Hepatocyte (in vitro differentiated cells): ENCODE data around the gene BHLHE23. TPM values are rescaled to one million over a fixed set of nuclear protein-coding genes. Genes with fewer than 3 reads are reported as not detected.

Experiments used
- DNase-seq: peaks from one replicate; pipeline ENCODE4 v3.0.0-alpha.2; 2016; ENCODE audit warnings: low spot score
- H2AFZ ChIP-seq: fragments of 200-600 bp; sonication (generic); 2 replicates; pipeline ENCODE4 v1.6.0; 2016; ENCODE audit warnings: antibody characterized with exemption, mild to moderate bottlenecking
- H3K27ac ChIP-seq: fragments of 200-600 bp; sonication (generic); 2 replicates; pipeline ENCODE4 v1.5.1; 2016; ENCODE audit warnings: mild to moderate bottlenecking
- H3K27me3 ChIP-seq: fragments of 200-600 bp; sonication (generic); 2 replicates; pipeline ENCODE4 v1.6.1; 2016
- H3K36me3 ChIP-seq: fragments of 200-600 bp; sonication (generic); replicated peaks from 2 replicates; pipeline ENCODE4 v1.5.1; 2016; ENCODE audit warnings: low read depth; ENCODE audit not compliant: insufficient read depth
- H3K4me1 ChIP-seq: fragments of 200-600 bp; sonication (generic); 2 replicates; pipeline ENCODE4 v1.5.1; 2016; ENCODE audit warnings: mild to moderate bottlenecking, moderate library complexity; ENCODE audit not compliant: insufficient read depth
- H3K4me2 ChIP-seq: fragments of 200-600 bp; sonication (generic); 2 replicates; pipeline ENCODE4 v1.6.0; 2016
- H3K4me3 ChIP-seq: fragments of 200-600 bp; sonication (generic); 2 replicates; pipeline ENCODE4 v1.5.1; 2016; ENCODE audit warnings: mild to moderate bottlenecking
- H3K79me2 ChIP-seq: fragments of 200-600 bp; sonication (generic); 2 replicates; pipeline ENCODE4 v1.6.0; 2017; ENCODE audit warnings: mild to moderate bottlenecking
- H3K9me2 ChIP-seq: fragments of 200-600 bp; sonication (generic); replicated peaks from 2 replicates; pipeline ENCODE4 v1.6.0; 2017; ENCODE audit warnings: mild to moderate bottlenecking; ENCODE audit not compliant: insufficient read depth
- H3K9me3 ChIP-seq: fragments of 200-600 bp; sonication (generic); 2 replicates; pipeline ENCODE4 v1.5.1; 2016; ENCODE audit warnings: low read depth, mild to moderate bottlenecking
- H4K20me1 ChIP-seq: fragments of 200-600 bp; sonication (generic); 2 replicates; pipeline ENCODE4 v1.6.0; 2016; ENCODE audit warnings: mild to moderate bottlenecking; ENCODE audit not compliant: insufficient read depth, poor library complexity, severe bottlenecking
- CTCF ChIP-seq: fragments of 200-600 bp; sonication (generic); IDR thresholded peaks from 2 replicates; pipeline ENCODE4 v1.5.1; 2016; ENCODE audit warnings: antibody characterized with exemption, mild to moderate bottlenecking; ENCODE audit not compliant: poor library complexity
- EZH2 ChIP-seq: fragments of 200-600 bp; sonication (generic); IDR thresholded peaks from 2 replicates; pipeline ENCODE4 v1.6.1; 2016; ENCODE audit warnings: antibody characterized with exemption, mild to moderate bottlenecking, borderline replicate concordance
- EZH2phosphoT487 ChIP-seq: fragments of 200-600 bp; sonication (generic); IDR thresholded peaks from one replicate; pipeline ENCODE4 v1.6.1; 2018; ENCODE audit warnings: antibody characterized with exemption, mild to moderate bottlenecking, low read depth, moderate library complexity; ENCODE audit not compliant: unreplicated experiment, severe bottlenecking
- WGBS: methylation state at CpG from one replicate; pipeline ENCODE4 v1.1.6; 2016; ENCODE audit warnings: low lambda C conversion rate; ENCODE audit errors: missing lambda C conversion rate; 5-methylcytosine and 5-hydroxymethylcytosine counted together
- polyA plus RNA-seq: library from polyadenylated mRNA; unstranded; fragments of >200 nt; fragmentation: Nextera tagmentation; extraction: Ambion mirVana; gene quantifications from 2 replicates; pipeline ENCODE4 v1.2.1, GENCODE V29; 2016
- total RNA-seq: library from RNA; depleted of rRNA; stranded (reverse); fragments of >200 nt; gene quantifications from 2 replicates; pipeline ENCODE4 v1.2.3, GENCODE V29; 2014

The BHLHE23 gene
- total and polyA plus RNA-seq, 2 experiments from 2014 or later = not detected

- H3K27me3 ChIP-seq = peaks cover 14% of the 10 kb centered on the region
- no peaks in the 10 kb centered on the region for H3K9me2 ChIP-seq
- H3K79me2 ChIP-seq = no peaks in the 10 kb centered on the region
- no peaks in the 10 kb centered on the region for H4K20me1 ChIP-seq
- no peak overlapping the region for H3K27ac ChIP-seq
- no peaks in the 10 kb centered on the region for H3K9me3 ChIP-seq
- H3K4me3 ChIP-seq = no peak overlapping the region
- DNase-seq = no peak
- no peak overlapping the region for H3K4me2 ChIP-seq
- H3K36me3 ChIP-seq = no peaks in the 10 kb centered on the region
- no peak overlapping the region for H2AFZ ChIP-seq
- H3K4me1 ChIP-seq = no peaks in the 10 kb centered on the region
- 81% methylated on average over 11 of the region's 11 CpGs for WGBS
- TF ChIP-seq EZH2 = no peak
- no peak for TF ChIP-seq EZH2phosphoT487
- no peak for TF ChIP-seq CTCF
These were observed 17.6 kb downstream of the BHLHE23 start for GRCh38 chr20:62989201-62989601.

GRCh38 chr20:62987114-62987513 lies 19.6 kb downstream of the BHLHE23 start:
- Histone ChIP-seq H3K9me3 (no peaks in the 10 kb centered on the region), H4K20me1 (no peaks in the 10 kb centered on the region), H3K27ac (no peak overlapping the region), H3K9me2 (no peaks in the 10 kb centered on the region), H3K4me3 (no peak overlapping the region), H3K79me2 (no peaks in the 10 kb centered on the region), H2AFZ (no peak overlapping the region), H3K4me1 (no peaks in the 10 kb centered on the region), H3K36me3 (no peaks in the 10 kb centered on the region), H3K4me2 (no peak overlapping the region), H3K27me3 (peaks cover 14% of the 10 kb centered on the region)
- WGBS = 54% methylated on average over 10 of the region's 10 CpGs
- DNase-seq = no peak
- no peak for TF ChIP-seq EZH2
- TF ChIP-seq EZH2phosphoT487 = no peak
- TF ChIP-seq CTCF = no peak

GRCh38 chr20:62986257-62986800 lies 20.4 kb downstream of the BHLHE23 start:
- H4K20me1 ChIP-seq = no peaks in the 10 kb centered on the region
- no peak overlapping the region for H3K4me3 ChIP-seq
- H3K27me3 ChIP-seq = peaks cover 14% of the 10 kb centered on the region
- no peak for DNase-seq
- no peak for TF ChIP-seq CTCF
- no peak for TF ChIP-seq EZH2
- no peak for TF ChIP-seq EZH2phosphoT487
- H3K9me2 ChIP-seq = no peaks in the 10 kb centered on the region
- no peaks in the 10 kb centered on the region for H3K9me3 ChIP-seq
- H2AFZ ChIP-seq = no peak overlapping the region
- no peaks in the 10 kb centered on the region for H3K79me2 ChIP-seq
- WGBS = 75% methylated on average over 4 of the region's 6 CpGs
- H3K27ac ChIP-seq = no peak overlapping the region
- H3K4me2 ChIP-seq = no peak overlapping the region
- H3K36me3 ChIP-seq = no peaks in the 10 kb centered on the region
- H3K4me1 ChIP-seq = no peaks in the 10 kb centered on the region

- no peaks in the 10 kb centered on the region for H3K9me2 ChIP-seq
- no peak for TF ChIP-seq EZH2
- TF ChIP-seq CTCF = no peak
- TF ChIP-seq EZH2phosphoT487 = no peak
- H3K4me1 ChIP-seq = no peaks in the 10 kb centered on the region
- H3K4me2 ChIP-seq = no peak overlapping the region
- no peaks in the 10 kb centered on the region for H3K36me3 ChIP-seq
- H3K79me2 ChIP-seq = no peaks in the 10 kb centered on the region
- H3K27ac ChIP-seq = no peak overlapping the region
- H3K27me3 ChIP-seq = peaks cover 8% of the 10 kb centered on the region
- H3K9me3 ChIP-seq = no peaks in the 10 kb centered on the region
- no peak for DNase-seq
- H2AFZ ChIP-seq = no peak overlapping the region
- no peak overlapping the region for H3K4me3 ChIP-seq
- no peaks in the 10 kb centered on the region for H4K20me1 ChIP-seq
- 86% methylated on average over 14 of the region's 14 CpGs for WGBS
These were observed 21.4 kb downstream of the BHLHE23 start for GRCh38 chr20:62985444-62985778.
